Measurements from ENCODE around the gene HES4.

- TF ChIP-seq CTCF (conservative IDR thresholded peaks at IDR 0.05; ENCODE audit: low read depth, low read length) (no peak), EZH2 (IDR thresholded peaks at IDR 0.05; ENCODE audit: borderline replicate concordance, low read depth, low read length, poor library complexity, severe bottlenecking) (no peak)
Measured at GRCh38 chr1:1041873-1042272, 42.0 kb upstream of the HES4 start.

Data from A673 (cell line).